ENCODE results near the gene ALK.

The ALK gene

DNA sequence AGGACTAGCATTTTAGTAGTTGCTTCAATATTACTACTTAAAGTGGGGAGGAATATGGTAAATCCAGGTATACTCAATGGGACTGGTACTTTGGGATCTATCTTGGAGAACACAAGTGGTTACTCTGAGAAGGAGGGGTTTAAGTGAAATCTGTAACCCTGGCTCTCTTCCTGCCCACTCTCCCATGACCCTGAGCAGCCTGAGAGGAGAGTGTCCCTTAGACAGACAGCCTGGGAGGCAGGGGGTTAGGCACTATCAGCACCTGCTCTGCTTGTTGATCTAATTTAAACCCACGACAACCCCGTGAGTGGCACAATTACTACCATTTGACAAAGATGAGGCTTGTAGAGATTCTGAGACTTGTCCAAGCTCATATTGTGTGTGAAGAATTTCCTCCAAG is 395.5 kb downstream of the ALK start:
- TF ChIP-seq, protein P1, sequence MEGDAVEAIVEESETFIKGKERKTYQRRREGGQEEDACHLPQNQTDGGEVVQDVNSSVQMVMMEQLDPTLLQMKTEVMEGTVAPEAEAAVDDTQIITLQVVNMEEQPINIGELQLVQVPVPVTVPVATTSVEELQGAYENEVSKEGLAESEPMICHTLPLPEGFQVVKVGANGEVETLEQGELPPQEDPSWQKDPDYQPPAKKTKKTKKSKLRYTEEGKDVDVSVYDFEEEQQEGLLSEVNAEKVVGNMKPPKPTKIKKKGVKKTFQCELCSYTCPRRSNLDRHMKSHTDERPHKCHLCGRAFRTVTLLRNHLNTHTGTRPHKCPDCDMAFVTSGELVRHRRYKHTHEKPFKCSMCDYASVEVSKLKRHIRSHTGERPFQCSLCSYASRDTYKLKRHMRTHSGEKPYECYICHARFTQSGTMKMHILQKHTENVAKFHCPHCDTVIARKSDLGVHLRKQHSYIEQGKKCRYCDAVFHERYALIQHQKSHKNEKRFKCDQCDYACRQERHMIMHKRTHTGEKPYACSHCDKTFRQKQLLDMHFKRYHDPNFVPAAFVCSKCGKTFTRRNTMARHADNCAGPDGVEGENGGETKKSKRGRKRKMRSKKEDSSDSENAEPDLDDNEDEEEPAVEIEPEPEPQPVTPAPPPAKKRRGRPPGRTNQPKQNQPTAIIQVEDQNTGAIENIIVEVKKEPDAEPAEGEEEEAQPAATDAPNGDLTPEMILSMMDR (IDR thresholded peaks at IDR 0.05; ENCODE audit: control insufficient read depth, extremely low read depth, insufficient read depth) = no peak
- no peak overlapping the region for H3K4me3 ChIP-seq (ENCODE audit: low read depth, low read length)
- DNase-seq (ENCODE audit: low read depth) = no peak

GRCh38 chr2:29524652-29525051 is 396.7 kb downstream of the ALK start:
- no peak overlapping the region for H3K4me3 ChIP-seq (ENCODE audit: low read depth, low read length)
- DNase-seq (ENCODE audit: low read depth) = no peak
- TF ChIP-seq, protein P1 (IDR thresholded peaks at IDR 0.05; ENCODE audit: control insufficient read depth, extremely low read depth, insufficient read depth) = no peak

DNA sequence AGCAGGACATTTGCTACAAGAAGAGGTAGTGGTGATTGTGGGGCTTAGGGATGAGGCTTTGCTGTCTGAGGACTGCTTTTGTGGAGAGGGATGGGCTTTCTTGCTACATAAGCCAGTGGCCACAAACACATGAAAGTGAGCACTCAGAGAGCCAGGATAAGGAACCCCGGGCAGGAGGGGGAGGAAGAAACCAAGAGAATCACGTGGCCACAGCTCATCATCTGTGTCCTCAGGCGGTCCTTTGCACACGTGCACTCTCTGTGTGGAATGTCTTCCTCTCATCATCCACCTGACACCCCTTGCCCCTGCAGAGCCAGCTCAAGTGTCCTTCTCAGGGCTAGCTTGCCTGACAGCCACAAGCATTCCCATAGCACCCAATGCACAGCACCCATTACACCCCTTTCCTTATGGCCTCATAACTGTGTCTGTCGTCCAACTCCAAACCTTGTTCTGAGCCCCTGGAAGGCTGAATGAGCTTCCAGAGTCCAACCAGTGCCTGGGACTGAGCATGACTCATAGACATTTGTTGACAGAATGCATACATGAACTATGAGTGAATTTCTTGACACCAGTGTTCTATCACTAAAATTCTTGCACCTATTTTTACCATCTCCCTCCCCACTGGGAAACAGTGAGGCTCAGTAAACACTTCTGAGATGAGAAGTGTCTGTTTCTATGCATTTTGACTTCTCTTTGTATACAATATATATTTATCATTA is 398.3 kb downstream of the ALK start:
- no peak overlapping the region for H3K4me3 ChIP-seq (ENCODE audit: low read depth, low read length)
- TF ChIP-seq, protein P1 (IDR thresholded peaks at IDR 0.05; ENCODE audit: control insufficient read depth, extremely low read depth, insufficient read depth) = no peak
- DNase-seq (ENCODE audit: low read depth) = no peak

DNA sequence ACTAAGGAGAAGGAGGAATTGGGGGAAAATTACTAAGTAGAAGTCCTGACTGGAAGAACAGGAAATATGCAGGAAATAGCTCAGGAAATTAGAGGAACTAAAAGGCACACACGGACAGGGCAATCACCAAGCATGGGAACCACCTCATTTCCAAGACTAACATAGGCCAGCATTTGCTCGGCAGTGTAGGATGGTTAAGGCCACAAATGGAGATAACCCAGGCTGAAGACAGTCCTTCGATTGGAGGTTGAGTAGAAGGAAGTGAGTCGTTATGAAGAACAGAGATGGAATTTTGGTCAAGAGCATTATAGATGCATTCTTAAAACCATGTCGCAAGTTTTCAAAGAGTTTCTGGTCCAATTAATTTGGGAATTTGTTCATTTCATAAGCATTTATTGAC is 401.4 kb downstream of the ALK start:
- H3K4me3 ChIP-seq (ENCODE audit: low read depth, low read length) = no peak overlapping the region
- TF ChIP-seq, protein P1 (IDR thresholded peaks at IDR 0.05; ENCODE audit: control insufficient read depth, extremely low read depth, insufficient read depth) = no peak
- DNase-seq (ENCODE audit: low read depth) = no peak

- TF ChIP-seq, protein P1 (IDR thresholded peaks at IDR 0.05; ENCODE audit: control insufficient read depth, extremely low read depth, insufficient read depth) = no peak
- H3K4me3 ChIP-seq (ENCODE audit: low read depth, low read length) = no peak overlapping the region
- no peak for DNase-seq (ENCODE audit: low read depth)
Observed at GRCh38 chr2:29519338-29519925, 402.0 kb downstream of the ALK start.

- no peak overlapping the region for H3K4me3 ChIP-seq (ENCODE audit: low read depth, low read length)
- TF ChIP-seq, protein P1 (IDR thresholded peaks at IDR 0.05; ENCODE audit: control insufficient read depth, extremely low read depth, insufficient read depth) = no peak
- DNase-seq (ENCODE audit: low read depth) = no peak
Observed at GRCh38 chr2:29518646-29519337, 402.6 kb downstream of the ALK start.
